H1 (cell line): Measurements from ENCODE around the gene EFR3B. TPM values are rescaled to one million over a fixed set of nuclear protein-coding genes. Genes with fewer than 3 reads are reported as not detected.

Experiments used
- CTCF ChIA-PET: fragments of 300-600 bp; sonication (Branson Sonifier 250); formaldehyde crosslinking; loops from one replicate; lab custom pipeline; 2021; ENCODE audit not compliant: partially characterized antibody; lab: Charles Lee
- POLR2A ChIA-PET: fragments of 300-600 bp; sonication (Branson Sonifier 250); formaldehyde crosslinking; loops from one replicate; lab custom pipeline; 2021; ENCODE audit warnings: inconsistent platforms; ENCODE audit not compliant: partially characterized antibody; lab: Charles Lee
- DNase-seq, 2 experiments: peaks; one replicate each; pipeline versions ENCODE4 v3.0.0 to v3.0.0-alpha.2; 2010 to 2022; ENCODE audit warnings: low spot score in 2 of 2, low read depth in 1 of 2, mixed read lengths in 1 of 2
- FAIRE-seq: peaks from 2 replicates; lab custom pipeline; 2011; peaks lifted over from hg19 to GRCh38; lab: Jason Lieb, UNC
- H2AFZ ChIP-seq: 2 replicates; pipeline ENCODE4 v1.8.1; 2012; ENCODE audit warnings: low read length, inconsistent platforms
- H2AK5ac ChIP-seq: 2 replicates; pipeline ENCODE4 v1.6.1; 2013; ENCODE audit warnings: low read depth, low read length
- H2BK120ac ChIP-seq: replicated peaks from 2 replicates; pipeline ENCODE3; 2013; ENCODE audit warnings: low read depth, low read length, inconsistent platforms
- H2BK12ac ChIP-seq: 2 replicates; pipeline ENCODE4 v1.6.1; 2013; ENCODE audit warnings: low read depth, low read length
- H2BK15ac ChIP-seq: 2 replicates; pipeline ENCODE4 v1.6.1; 2013; ENCODE audit warnings: low read length
- H2BK20ac ChIP-seq: 2 replicates; pipeline ENCODE4 v1.6.1; 2013; ENCODE audit warnings: low read length
- H2BK5ac ChIP-seq: 2 replicates; pipeline ENCODE4 v1.6.1; 2013; ENCODE audit warnings: low read depth, low read length
- H3K14ac ChIP-seq: 2 replicates; pipeline ENCODE4 v1.6.1; 2013; ENCODE audit warnings: inconsistent platforms; ENCODE audit not compliant: insufficient read length
- H3K18ac ChIP-seq: 2 replicates; pipeline ENCODE4 v1.6.1; 2013; ENCODE audit warnings: low read length; ENCODE audit errors: extremely low read depth
- H3K23ac ChIP-seq: 2 replicates; pipeline ENCODE4 v1.6.1; 2013; ENCODE audit warnings: inconsistent platforms; ENCODE audit not compliant: insufficient read length
- H3K23me2 ChIP-seq: 2 replicates; pipeline ENCODE4 v1.6.1; 2013; ENCODE audit warnings: low read depth, low read length
- H3K27ac ChIP-seq: 2 replicates; pipeline ENCODE4 v1.6.1; 2011; ENCODE audit warnings: low read depth, low read length, inconsistent platforms
- H3K27me3 ChIP-seq, 4 experiments: replicated peaks in 1 of 4; 1 replicate in 1 of 4; 2 replicates in 3 of 4; pipeline versions ENCODE4 v1.6.1 to v1.8.1; 2011 to 2013; ENCODE audit warnings: low read length in 3 of 4, mild to moderate bottlenecking in 3 of 4, inconsistent platforms in 2 of 4, mixed read lengths in 2 of 4, moderate library complexity in 1 of 4; ENCODE audit not compliant: control insufficient read depth in 3 of 4, insufficient read depth in 3 of 4; ENCODE audit errors: extremely low read depth in 1 of 4
- H3K36me3 ChIP-seq, 4 experiments: 2 replicates each; pipeline versions ENCODE4 v1.6.1 to v1.8.1; 2011 to 2013; ENCODE audit warnings: mild to moderate bottlenecking in 4 of 4, low read length in 3 of 4, moderate library complexity in 2 of 4, control low read depth in 1 of 4, inconsistent platforms in 1 of 4; ENCODE audit not compliant: insufficient read depth in 4 of 4, control insufficient read depth in 2 of 4
- H3K4ac ChIP-seq: replicated peaks from 2 replicates; pipeline ENCODE3; 2013; ENCODE audit warnings: low read length, low read depth, mixed read lengths, inconsistent platforms; ENCODE audit not compliant: insufficient read length
- H3K4me1 ChIP-seq, 4 experiments: replicated peaks in 1 of 4; 1 replicate in 1 of 4; 2 replicates in 3 of 4; pipeline versions ENCODE4 v1.6.1 to v1.8.1; 2011 to 2013; ENCODE audit warnings: low read length in 3 of 4, inconsistent platforms in 2 of 4, mixed read lengths in 1 of 4; ENCODE audit not compliant: insufficient read depth in 4 of 4, control insufficient read depth in 3 of 4
- H3K4me2 ChIP-seq, 2 experiments: 2 replicates each; pipeline versions ENCODE4 v1.6.1 to v1.8.1; 2011 to 2013; ENCODE audit warnings: low read depth in 2 of 2, low read length in 2 of 2, control low read depth in 1 of 2, inconsistent platforms in 1 of 2, mild to moderate bottlenecking in 1 of 2; ENCODE audit not compliant: insufficient read depth in 1 of 2
- H3K4me3 ChIP-seq, 4 experiments: fragments of 200-600, 300-600 bp in 1 of 4; sonication (generic), shearing (Covaris generic), sonication (Bioruptor Twin) in 1 of 4; 2 replicates each; pipeline versions ENCODE4 v1.5.1 to v1.8.1; 2011 to 2016; ENCODE audit warnings: low read length in 4 of 4, low read depth in 3 of 4, control low read depth in 2 of 4, inconsistent platforms in 2 of 4, mild to moderate bottlenecking in 2 of 4, mixed read lengths in 1 of 4, moderate library complexity in 1 of 4; ENCODE audit not compliant: insufficient read depth in 2 of 4; ENCODE audit errors: extremely low read depth in 1 of 4
- H3K56ac ChIP-seq: replicated peaks from 2 replicates; pipeline ENCODE3; 2013; ENCODE audit warnings: low read depth, mild to moderate bottlenecking, mixed read lengths, low read length, inconsistent platforms; ENCODE audit not compliant: insufficient read length
- H3K79me1 ChIP-seq: 2 replicates; pipeline ENCODE4 v1.6.1; 2013; ENCODE audit warnings: low read depth, low read length, control low read depth
- H3K79me2 ChIP-seq, 2 experiments: 2 replicates each; pipeline versions ENCODE4 v1.6.1 to v1.8.1; 2012 to 2013; ENCODE audit warnings: low read length in 2 of 2, mild to moderate bottlenecking in 2 of 2, inconsistent platforms in 1 of 2; ENCODE audit not compliant: insufficient read depth in 2 of 2, control insufficient read depth in 1 of 2
- H3K9ac ChIP-seq, 4 experiments: replicated peaks in 1 of 4; 1 replicate in 1 of 4; 2 replicates in 3 of 4; pipeline versions ENCODE4 v1.6.1 to v1.8.1; 2011 to 2013; ENCODE audit warnings: low read depth in 3 of 4, low read length in 3 of 4, control low read depth in 2 of 4, mild to moderate bottlenecking in 2 of 4, moderate library complexity in 2 of 4, inconsistent platforms in 1 of 4; ENCODE audit errors: extremely low read depth in 1 of 4
- H3K9me3 ChIP-seq, 2 experiments: 2 replicates each; pipeline versions ENCODE4 v1.6.1 to v1.8.1; 2012 to 2013; ENCODE audit warnings: mild to moderate bottlenecking in 2 of 2, moderate library complexity in 2 of 2, control low read depth in 1 of 2, inconsistent platforms in 1 of 2, low read depth in 1 of 2, low read length in 1 of 2, mixed read lengths in 1 of 2; ENCODE audit not compliant: insufficient read depth in 2 of 2
- H4K20me1 ChIP-seq, 2 experiments: replicated peaks in 1 of 2; 2 replicates each; pipeline versions ENCODE3 to v1.8.1; 2011 to 2013; ENCODE audit warnings: inconsistent platforms in 2 of 2, low read length in 2 of 2, mild to moderate bottlenecking in 1 of 2; ENCODE audit not compliant: insufficient read depth in 2 of 2, control insufficient read depth in 1 of 2
- H4K5ac ChIP-seq: 2 replicates; pipeline ENCODE4 v1.6.1; 2013; ENCODE audit warnings: low read length, low read depth, mixed read lengths, inconsistent platforms; ENCODE audit not compliant: insufficient read length
- H4K8ac ChIP-seq: 2 replicates; pipeline ENCODE4 v1.8.0; 2013; ENCODE audit warnings: mild to moderate bottlenecking, moderate library complexity, low read length, inconsistent platforms; ENCODE audit not compliant: insufficient read depth; ENCODE audit errors: extremely low read depth
- H4K91ac ChIP-seq: replicated peaks from 2 replicates; pipeline ENCODE3; 2013; ENCODE audit warnings: low read length, mixed read lengths, inconsistent platforms; ENCODE audit not compliant: insufficient read length
- E2F6 ChIP-seq: IDR thresholded peaks from 2 replicates; pipeline ENCODE4 v1.6.1; 2012; ENCODE audit warnings: inconsistent platforms
- EGR1 ChIP-seq: IDR thresholded peaks from 2 replicates; pipeline ENCODE4 v1.6.1; 2011; ENCODE audit warnings: low read depth, low read length, borderline replicate concordance
- EZH2 ChIP-seq: fragments of 200-600 bp; sonication (generic); IDR thresholded peaks from 2 replicates; pipeline ENCODE4 v1.7.1; 2012; ENCODE audit warnings: low read depth, mild to moderate bottlenecking, moderate library complexity, low read length, inconsistent platforms; ENCODE audit not compliant: severe bottlenecking
- KDM4A ChIP-seq: IDR thresholded peaks from one replicate; pipeline ENCODE4 v1.7.1; 2012; ENCODE audit warnings: low read depth, mild to moderate bottlenecking, moderate library complexity, low read length, inconsistent platforms; ENCODE audit not compliant: severe bottlenecking
- POLR2AphosphoS5 ChIP-seq: IDR thresholded peaks from 2 replicates; pipeline ENCODE4 v1.6.1; 2011; ENCODE audit warnings: low read depth, low read length
- SUZ12 ChIP-seq: fragments of 200-600 bp; sonication (generic); IDR thresholded peaks from 2 replicates; pipeline ENCODE4 v1.6.1; 2012; ENCODE audit warnings: mild to moderate bottlenecking, inconsistent platforms, low read length, moderate library complexity, mixed read lengths
- TAF1 ChIP-seq: IDR thresholded peaks from 2 replicates; pipeline ENCODE4 v1.6.1; 2011; ENCODE audit warnings: mild to moderate bottlenecking, low read depth, low read length
- WGBS, 2 experiments: shearing (Covaris generic) in 1 of 2; methylation state at CpG; one replicate each; pipeline versions ENCODE4 v1.1.6 to v1.1.7; 2013 to 2015; ENCODE audit warnings: low lambda C conversion rate in 2 of 2, mixed read lengths in 2 of 2, inconsistent platforms in 1 of 2, low coverage in 1 of 2, missing lambda C conversion rate in 1 of 2; ENCODE audit not compliant: insufficient replicate concordance in 2 of 2, insufficient coverage in 1 of 2, insufficient read length in 1 of 2; ENCODE audit errors: extremely low coverage in 1 of 2, missing lambda C conversion rate in 1 of 2; 5-methylcytosine and 5-hydroxymethylcytosine counted together
- polyA plus RNA-seq, 7 experiments: library from polyadenylated mRNA; depleted of rRNA in 3 of 7; stranded (reverse) in 5 of 7; unstranded in 2 of 7; fragments of >200 nt in 5 of 7; fragments of 200-250 nt in 2 of 7; gene quantifications; 1 replicate in 5 of 7; 2 replicates in 1 of 7; 4 replicates in 1 of 7; pipeline versions ENCODE4 v1.2.1 to v1.2.3, GENCODE V29; 2011 to 2013; ENCODE audit warnings: missing spikeins in 2 of 7, mixed read lengths in 2 of 7
- total RNA-seq: library from RNA; stranded (reverse); fragmentation: NEBNext Ultra II Directional; extraction: Animal tissue kit (Norgen Biotek cat#: 25700); gene quantifications from 2 replicates; pipeline ENCODE4 v1.2.1, GENCODE V29; 2021
- TF ChIP-seq, protein P1 (sequence below): IDR thresholded peaks from 2 replicates; pipeline ENCODE4 v1.6.1; 2012; ENCODE audit warnings: inconsistent platforms

The EFR3B gene
- total and polyA plus RNA-seq, 2 of the 8 experiments (the other 6 are each of a cell fraction or from before 2014, with no cell fraction given): 3.4 to 9.6 TPM

- POLR2A ChIA-PET: interaction anchor here (1.1 to 2.8 kb wide), 3 partner anchors 20 to 161 kb away, joined by 3 to 11 read pairs (median 3); no protein-coding TSS in a partner anchor
- Histone ChIP-seq H4K5ac (no peak overlapping the region), H2AK5ac (no peak overlapping the region), H3K27me3 (peaks cover 2 to 32% (median 21%) of the 10 kb centered on the region in 4 experiments), H2BK120ac (no peak overlapping the region), H3K4me3 (peak overlapping the region; percentile 39 to 56 (median 49); a peak in 7 of 8 replicates), H3K4me1 (peaks cover 0 to 12% (median 7%) of the 10 kb centered on the region in 4 experiments; a peak in 6 of 7 replicates), H3K18ac (no peak overlapping the region; the same call in 1 of the 2 replicates), H3K79me2 (no peaks in the 10 kb centered on the region), H3K4me2 (peak overlapping the region; percentile 94 to 98), H4K20me1 (no peaks in the 10 kb centered on the region), H2BK5ac (no peak overlapping the region), H3K56ac (no peak overlapping the region), H3K79me1 (no peaks in the 10 kb centered on the region), H3K23ac (no peak overlapping the region), H4K91ac (no peak overlapping the region), H2BK20ac (no peak overlapping the region), H3K9me3 (no peaks in the 10 kb centered on the region), H2BK12ac (no peak overlapping the region), H3K23me2 (peaks cover 6% of the 10 kb centered on the region; the same call in 1 of the 2 replicates), H4K8ac (no peak overlapping the region), H2BK15ac (no peak overlapping the region), H3K4ac (no peak overlapping the region), H3K27ac (no peak overlapping the region), H3K9ac (no peak overlapping the region), H3K36me3 (peaks cover 0 to 2% (median 0%) of the 10 kb centered on the region in 4 experiments; a peak in 1 of 8 replicates), H3K14ac (no peak overlapping the region), H2AFZ (peak overlapping the region; percentile 80; the same call in 1 of the 2 replicates)
- DNase-seq: peak in 1 of 2 experiments; percentile 67
- CTCF ChIA-PET: interaction anchor here (0.8 to 10.0 kb wide), 9 partner anchors 16 to 155 kb away, joined by 3 to 176 read pairs (median 3); no protein-coding TSS in a partner anchor
- TF ChIP-seq EZH2 (peak; percentile 23), POLR2AphosphoS5 (no peak), E2F6 (peak; percentile 67), TAF1 (0 out of 2 replicates have a peak, but pooled peaks have one; percentile 9), EGR1 (no peak), SUZ12 (0 out of 2 replicates have a peak, but pooled peaks have one; percentile 45), KDM4A (peak; percentile 34)
- TF ChIP-seq, protein P1, sequence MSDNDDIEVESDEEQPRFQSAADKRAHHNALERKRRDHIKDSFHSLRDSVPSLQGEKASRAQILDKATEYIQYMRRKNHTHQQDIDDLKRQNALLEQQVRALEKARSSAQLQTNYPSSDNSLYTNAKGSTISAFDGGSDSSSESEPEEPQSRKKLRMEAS: peak; percentile 83
- WGBS, 2 experiments: 9% methylated on average over 29 of the region's 53 CpGs; no CpG with 5 or more reads in 1 of the 2 experiments
- no peak for FAIRE-seq
Measured at GRCh38 chr2:25131567-25132298, 89.9 kb downstream of the EFR3B start.
